ENCODE data around the gene EVL. TPM values are rescaled to one million over a fixed set of nuclear protein-coding genes. Genes with fewer than 3 reads are reported as not detected.
A peak's percentile ranks its signal among the peaks of the same experiment; 100 is the strongest.

EVL gene
- total RNA-seq, 2 experiments from 2014 or later, result 340 to 351 TPM

GRCh38 chr14:100135784-100136183 lies 70.6 kb downstream of the EVL start:
- ChIA-PET CTCF (no interaction called here), POLR2A (no interaction called here)
- no peak for TF ChIP-seq CTCF (IDR thresholded peaks at IDR 0.05)
- Mint-ChIP-seq H3K9me3 (no peaks in the 10 kb centered on the region), H3K27me3 (no peaks in the 10 kb centered on the region), H3K4me1 (ENCODE audit: low read depth) (peaks cover 4% of the 10 kb centered on the region), H3K4me3 (no peak overlapping the region), H3K27ac (peak overlapping the region; percentile 18), H3K36me3 (ENCODE audit: low read depth) (peaks cover 50% of the 10 kb centered on the region)
- ATAC-seq (no peak), DNase-seq (no peak)
- intact Hi-C loops (cut with micrococcal nuclease), result no loop called here

- no peak overlapping the region for H3K27ac Mint-ChIP-seq
- H3K4me3 Mint-ChIP-seq, result no peak overlapping the region
- H3K27me3 Mint-ChIP-seq, result no peaks in the 10 kb centered on the region
- H3K36me3 Mint-ChIP-seq (ENCODE audit: low read depth), result peaks cover 43% of the 10 kb centered on the region
- TF ChIP-seq CTCF (IDR thresholded peaks at IDR 0.05), result no peak
- intact Hi-C loops (cut with micrococcal nuclease), result no loop called here
- peaks cover 4% of the 10 kb centered on the region for H3K4me1 Mint-ChIP-seq (ENCODE audit: low read depth)
- ATAC-seq (no peak), DNase-seq (no peak)
- ChIA-PET POLR2A (interaction anchor here (0.8 kb wide), 1 partner anchor 9 kb away, joined by 3 read pairs; no protein-coding TSS in a partner anchor), CTCF (no interaction called here)
- no peaks in the 10 kb centered on the region for H3K9me3 Mint-ChIP-seq
Measured at GRCh38 chr14:100137173-100137572, 72.0 kb downstream of the EVL start.

- Mint-ChIP-seq H3K4me1 (ENCODE audit: low read depth) (peaks cover 4% of the 10 kb centered on the region), H3K27ac (peak overlapping the region; percentile 19), H3K4me3 (no peak overlapping the region), H3K9me3 (no peaks in the 10 kb centered on the region), H3K27me3 (no peaks in the 10 kb centered on the region), H3K36me3 (ENCODE audit: low read depth) (peaks cover 36% of the 10 kb centered on the region)
- CTCF ChIA-PET, result interaction anchor here (1.1 to 1.2 kb wide), 2 partner anchors 13 to 30 kb away, joined by 3 read pairs; no protein-coding TSS in a partner anchor
- ATAC-seq (no peak), DNase-seq (no peak)
- POLR2A ChIA-PET, result interaction anchor here (0.6 to 1.0 kb wide), 4 partner anchors 10 to 104 kb away, joined by 3 to 4 read pairs (median 3); no protein-coding TSS in a partner anchor
- TF ChIP-seq CTCF (IDR thresholded peaks at IDR 0.05), result no peak
- intact Hi-C loops (cut with micrococcal nuclease), result no loop called here
Measured at GRCh38 chr14:100138082-100138787, 73.0 kb downstream of the EVL start.

GRCh38 chr14:100138955-100139354 lies 73.7 kb downstream of the EVL start:
- no peak for TF ChIP-seq CTCF (IDR thresholded peaks at IDR 0.05)
- intact Hi-C loops (cut with micrococcal nuclease), result no loop called here
- ChIA-PET POLR2A (interaction anchor here (1.0 kb wide), 1 partner anchor 18 kb away, joined by 3 read pairs; no protein-coding TSS in a partner anchor), CTCF (interaction anchor here (1.2 kb wide), 1 partner anchor 31 kb away, joined by 3 read pairs; no protein-coding TSS in a partner anchor)
- ATAC-seq (no peak), DNase-seq (no peak)
- Mint-ChIP-seq H3K36me3 (ENCODE audit: low read depth) (peaks cover 36% of the 10 kb centered on the region), H3K27me3 (no peaks in the 10 kb centered on the region), H3K4me3 (no peak overlapping the region), H3K9me3 (no peaks in the 10 kb centered on the region), H3K4me1 (ENCODE audit: low read depth) (peaks cover 4% of the 10 kb centered on the region), H3K27ac (peak overlapping the region; percentile 19)

GRCh38 chr14:100140452-100141078 lies 75.3 kb downstream of the EVL start:
- no peak for DNase-seq
- TF ChIP-seq CTCF (IDR thresholded peaks at IDR 0.05), result no peak
- H3K4me3 Mint-ChIP-seq, result no peak overlapping the region
- ChIA-PET POLR2A (no interaction called here), CTCF (interaction anchor here (2.9 kb wide), 1 partner anchor 15 kb away, joined by 17 read pairs; no protein-coding TSS in a partner anchor)
- intact Hi-C loops (cut with micrococcal nuclease), result no loop called here
- no peaks in the 10 kb centered on the region for H3K27me3 Mint-ChIP-seq
- peaks cover 4% of the 10 kb centered on the region for H3K4me1 Mint-ChIP-seq (ENCODE audit: low read depth)
- peaks cover 34% of the 10 kb centered on the region for H3K36me3 Mint-ChIP-seq (ENCODE audit: low read depth)
- no peaks in the 10 kb centered on the region for H3K9me3 Mint-ChIP-seq
- ATAC-seq, result no peak
- peak overlapping the region; percentile 61 for H3K27ac Mint-ChIP-seq

Data from activated CD8-positive, alpha-beta T cell treated with anti-CD3 and anti-CD28 coated beads for 36 hours (primary cell).